GM23338 (cell line): ENCODE data around the gene KCNMB3. TPM values are rescaled to one million over a fixed set of nuclear protein-coding genes. Genes with fewer than 3 reads are reported as not detected.

Experiments used
- ATAC-seq: fragments of 200-7000 bp; cut with Tn5 transposase; 3 replicates; pipeline ENCODE4 v1.9.1; 2020
- DNase-seq: peaks from one replicate; pipeline ENCODE4 v3.0.0-alpha.2; 2015; ENCODE audit warnings: low spot score
- H2AFZ ChIP-seq: fragments of 200-600 bp; sonication (generic); 2 replicates; pipeline ENCODE4 v1.8.0; 2016; ENCODE audit warnings: antibody characterized with exemption, mild to moderate bottlenecking, moderate library complexity
- H3F3A ChIP-seq: fragments of 200-600 bp; sonication (generic); replicated peaks from 2 replicates; pipeline ENCODE4 v1.8.0; 2017; ENCODE audit warnings: antibody characterized with exemption, mixed run types, low read depth
- H3K27ac ChIP-seq: fragments of 200-600 bp; sonication (generic); 2 replicates; pipeline ENCODE4 v1.6.1; 2016; ENCODE audit warnings: low read depth
- H3K27me3 ChIP-seq: fragments of 200-600 bp; sonication (generic); 2 replicates; pipeline ENCODE4 v1.8.0; 2016; ENCODE audit warnings: mild to moderate bottlenecking, mixed run types, moderate library complexity; ENCODE audit not compliant: insufficient read depth
- H3K36me3 ChIP-seq: fragments of 200-600 bp; sonication (generic); 2 replicates; pipeline ENCODE4 v1.8.0; 2016; ENCODE audit warnings: mild to moderate bottlenecking; ENCODE audit not compliant: insufficient read depth
- H3K4me1 ChIP-seq: fragments of 200-600 bp; sonication (generic); 2 replicates; pipeline ENCODE4 v1.8.0; 2016; ENCODE audit warnings: mild to moderate bottlenecking, moderate library complexity; ENCODE audit not compliant: insufficient read depth
- H3K4me2 ChIP-seq: fragments of 200-600 bp; sonication (generic); 2 replicates; pipeline ENCODE4 v1.7.1; 2017; ENCODE audit warnings: mixed run types
- H3K4me3 ChIP-seq: fragments of 200-600 bp; sonication (generic); 2 replicates; pipeline ENCODE4 v1.6.1; 2016; ENCODE audit warnings: mixed run types
- H3K79me2 ChIP-seq: fragments of 200-600 bp; sonication (generic); replicated peaks from 2 replicates; pipeline ENCODE4 v1.8.0; 2017; ENCODE audit warnings: mild to moderate bottlenecking; ENCODE audit not compliant: insufficient read depth
- H3K9me2 ChIP-seq: fragments of 200-600 bp; sonication (generic); 2 replicates; pipeline ENCODE4 v1.8.0; 2017; ENCODE audit not compliant: insufficient read depth
- H4K20me1 ChIP-seq: fragments of 200-600 bp; sonication (generic); replicated peaks from 2 replicates; pipeline ENCODE4 v1.8.0; 2017; ENCODE audit warnings: mild to moderate bottlenecking; ENCODE audit not compliant: insufficient read depth
- H3K27ac Mint-ChIP-seq: 2 replicates; pipeline ENCODE4 v1.8.0; 2020; ENCODE audit warnings: inconsistent platforms, mild to moderate bottlenecking, moderate library complexity, mixed read lengths
- H3K27me3 Mint-ChIP-seq: 3 replicates; pipeline ENCODE4 v1.8.0; 2022; ENCODE audit warnings: low read depth, mild to moderate bottlenecking, moderate library complexity, mixed read lengths, inconsistent platforms; ENCODE audit not compliant: insufficient read depth, poor library complexity
- H3K36me3 Mint-ChIP-seq: 3 replicates; pipeline ENCODE4 v1.8.0; 2021; ENCODE audit warnings: low read depth, mild to moderate bottlenecking, inconsistent platforms, moderate library complexity, mixed read lengths
- H3K4me1 Mint-ChIP-seq: 3 replicates; pipeline ENCODE4 v1.8.0; 2020; ENCODE audit warnings: mild to moderate bottlenecking, inconsistent platforms, mixed read lengths
- H3K4me3 Mint-ChIP-seq: 3 replicates; pipeline ENCODE4 v1.8.0; 2021; ENCODE audit warnings: moderate library complexity, mild to moderate bottlenecking, inconsistent platforms, mixed read lengths
- H3K9me3 Mint-ChIP-seq: 3 replicates; pipeline ENCODE4 v1.8.0; 2020; ENCODE audit warnings: moderate library complexity, mild to moderate bottlenecking, inconsistent platforms, mixed read lengths
- CREB1 ChIP-seq: fragments of 250-450 bp; sonication (Bioruptor Pico); IDR thresholded peaks from 2 replicates; pipeline ENCODE4 v1.5.0; 2020; ENCODE audit warnings: low read depth, mild to moderate bottlenecking, moderate library complexity
- CTCF ChIP-seq, 2 experiments: fragments of 200-600 bp in 1 of 2; sonication (generic) in 1 of 2; conservative IDR thresholded peaks; 2 replicates each; pipeline versions ENCODE4 v1.5.1 to v1.6.1; 2016 to 2017; ENCODE audit warnings: antibody characterized with exemption in 2 of 2, low read depth in 2 of 2, mild to moderate bottlenecking in 2 of 2, moderate library complexity in 1 of 2
- ETS1 ChIP-seq: IDR thresholded peaks from 2 replicates; pipeline ENCODE4 v1.6.1; 2016; ENCODE audit warnings: antibody characterized with exemption
- EZH2 ChIP-seq: fragments of 200-600 bp; sonication (generic); IDR thresholded peaks from one replicate; pipeline ENCODE4 v1.8.0; 2017; ENCODE audit warnings: antibody characterized with exemption, mild to moderate bottlenecking, low read depth; ENCODE audit not compliant: unreplicated experiment
- EZH2phosphoT487 ChIP-seq: fragments of 200-600 bp; sonication (generic); IDR thresholded peaks from one replicate; pipeline ENCODE4 v1.8.1; 2018; ENCODE audit warnings: antibody characterized with exemption; ENCODE audit not compliant: unreplicated experiment
- JUNB ChIP-seq: IDR thresholded peaks from one replicate; pipeline ENCODE4 v1.6.1; 2016; ENCODE audit warnings: antibody characterized with exemption; ENCODE audit not compliant: unreplicated experiment
- NANOG ChIP-seq: IDR thresholded peaks from 2 replicates; pipeline ENCODE4 v1.6.1; 2016; ENCODE audit warnings: antibody characterized with exemption, borderline replicate concordance
- POLR2AphosphoS5 ChIP-seq: IDR thresholded peaks from 2 replicates; pipeline ENCODE4 v1.6.1; 2016; ENCODE audit warnings: antibody characterized with exemption, low read depth
- REST ChIP-seq: IDR thresholded peaks from one replicate; pipeline ENCODE4 v1.6.1; 2018; ENCODE audit warnings: antibody characterized with exemption; ENCODE audit not compliant: unreplicated experiment
- STAT1 ChIP-seq: IDR thresholded peaks from one replicate; pipeline ENCODE4 v1.6.1; 2016; ENCODE audit warnings: antibody characterized with exemption; ENCODE audit not compliant: unreplicated experiment
- ZNF114 ChIP-seq: fragments of 250-450 bp; sonication (Bioruptor Pico); IDR thresholded peaks from 2 replicates; pipeline ENCODE4 v1.5.0; 2020; ENCODE audit warnings: mild to moderate bottlenecking, moderate library complexity
- ZNF331 ChIP-seq: fragments of 250-450 bp; sonication (Bioruptor Pico); IDR thresholded peaks from 2 replicates; pipeline ENCODE4 v1.5.0; 2020; ENCODE audit warnings: low read depth, mild to moderate bottlenecking, moderate library complexity
- ZNF462 ChIP-seq: fragments of 250-450 bp; sonication (Bioruptor Pico); IDR thresholded peaks from 2 replicates; pipeline ENCODE4 v1.5.0; 2020; ENCODE audit warnings: mild to moderate bottlenecking, moderate library complexity
- polyA plus RNA-seq: library from polyadenylated mRNA; unstranded; fragments of >200 nt; fragmentation: Nextera tagmentation; extraction: Ambion mirVana; gene quantifications from 2 replicates; pipeline ENCODE4 v1.2.1, GENCODE V29; 2016
- total RNA-seq: library from RNA; depleted of rRNA; stranded (reverse); fragments of >200 nt; shearing (Covaris generic); gene quantifications from 2 replicates; pipeline ENCODE4 v1.2.3, GENCODE V29; 2014

KCNMB3 gene
- total and polyA plus RNA-seq, 2 experiments from 2014 or later = 1.3 to 3.8 TPM

GRCh38 chr3:179227349-179227748 lies 23.6 kb downstream of the KCNMB3 start:
- DNase-seq (peak; percentile 27), ATAC-seq (no peak)
- Histone ChIP-seq H3K36me3 (peaks cover 10% of the 10 kb centered on the region; the same call in 1 of the 2 replicates), H3K9me2 (no peaks in the 10 kb centered on the region), H3K27me3 (no peaks in the 10 kb centered on the region), H3F3A (no peaks in the 10 kb centered on the region), H3K4me2 (no peak overlapping the region), H3K4me3 (no peak overlapping the region), H2AFZ (no peak overlapping the region), H3K27ac (no peak overlapping the region), H3K4me1 (peaks cover 13% of the 10 kb centered on the region), H4K20me1 (no peaks in the 10 kb centered on the region), H3K79me2 (no peaks in the 10 kb centered on the region)
- Mint-ChIP-seq H3K9me3 (no peaks in the 10 kb centered on the region), H3K27ac (peak overlapping the region; percentile 82), H3K4me1 (peaks cover 17% of the 10 kb centered on the region), H3K27me3 (no peaks in the 10 kb centered on the region), H3K36me3 (peaks cover 18% of the 10 kb centered on the region), H3K4me3 (no peak overlapping the region)
- TF ChIP-seq ETS1 (no peak), REST (no peak), CTCF (conservative IDR thresholded peaks at IDR 0.05; ENCODE audit: low read depth in 2 of 2) (no peak), CREB1 (no peak), ZNF114 (no peak), EZH2phosphoT487 (no peak), JUNB (no peak), EZH2 (no peak), STAT1 (no peak), NANOG (no peak), POLR2AphosphoS5 (no peak), ZNF331 (no peak), ZNF462 (CRISPR knock-in tag) (no peak)
